ENCODE results near the gene GALNT2.

The GALNT2 gene

GRCh38 chr1:230310381-230311163, 243.5 kb downstream of the GALNT2 start:
- DNase-seq, result peak; percentile 89

- no peak for DNase-seq
Observed at GRCh38 chr1:230312676-230313075, 245.6 kb downstream of the GALNT2 start.

GRCh38 chr1:230313453-230314141, 246.6 kb downstream of the GALNT2 start:
- DNase-seq, result no peak

GRCh38 chr1:230314142-230314470, 247.1 kb downstream of the GALNT2 start:
- no peak for DNase-seq

GRCh38 chr1:230315099-230315498, 248.1 kb downstream of the GALNT2 start:
- DNase-seq, result no peak

GRCh38 chr1:230316864-230317745, 250.1 kb downstream of the GALNT2 start:
- DNase-seq, result no peak

- peak; percentile 19 for DNase-seq
Observed at GRCh38 chr1:230317823-230318819, 251.1 kb downstream of the GALNT2 start.

- DNase-seq, result no peak
Observed at GRCh38 chr1:230319014-230319747, 252.1 kb downstream of the GALNT2 start.

GRCh38 chr1:230320804-230321203, 253.8 kb downstream of the GALNT2 start:
- DNase-seq, result no peak

GRCh38 chr1:230321341-230321740, 254.3 kb downstream of the GALNT2 start:
- no peak for DNase-seq

- no peak for DNase-seq
Observed at GRCh38 chr1:230321741-230322420, 254.8 kb downstream of the GALNT2 start.

GRCh38 chr1:230322421-230322756, 255.4 kb downstream of the GALNT2 start:
- DNase-seq, result no peak

GRCh38 chr1:230322967-230323547, 256.0 kb downstream of the GALNT2 start:
- DNase-seq, result no peak

GRCh38 chr1:230323686-230324085, 256.6 kb downstream of the GALNT2 start:
- DNase-seq, result no peak

GRCh38 chr1:230326971-230327891, 260.2 kb downstream of the GALNT2 start:
- DNase-seq, result no peak

GRCh38 chr1:230327892-230328284, 260.9 kb downstream of the GALNT2 start:
- no peak for DNase-seq

- DNase-seq, result no peak
Observed at GRCh38 chr1:230328342-230329015, 261.4 kb downstream of the GALNT2 start.

GRCh38 chr1:230330157-230330556, 263.1 kb downstream of the GALNT2 start:
- DNase-seq, result no peak
